ENCODE measurements around the gene GSG1L. TPM values are rescaled to one million over a fixed set of nuclear protein-coding genes. Genes with fewer than 3 reads are reported as not detected.
A peak's percentile ranks its signal among the peaks of the same experiment; 100 is the strongest.

Gene GSG1L
- total RNA-seq, 1 donor from 2014 or later, result 1.4 TPM

DNA sequence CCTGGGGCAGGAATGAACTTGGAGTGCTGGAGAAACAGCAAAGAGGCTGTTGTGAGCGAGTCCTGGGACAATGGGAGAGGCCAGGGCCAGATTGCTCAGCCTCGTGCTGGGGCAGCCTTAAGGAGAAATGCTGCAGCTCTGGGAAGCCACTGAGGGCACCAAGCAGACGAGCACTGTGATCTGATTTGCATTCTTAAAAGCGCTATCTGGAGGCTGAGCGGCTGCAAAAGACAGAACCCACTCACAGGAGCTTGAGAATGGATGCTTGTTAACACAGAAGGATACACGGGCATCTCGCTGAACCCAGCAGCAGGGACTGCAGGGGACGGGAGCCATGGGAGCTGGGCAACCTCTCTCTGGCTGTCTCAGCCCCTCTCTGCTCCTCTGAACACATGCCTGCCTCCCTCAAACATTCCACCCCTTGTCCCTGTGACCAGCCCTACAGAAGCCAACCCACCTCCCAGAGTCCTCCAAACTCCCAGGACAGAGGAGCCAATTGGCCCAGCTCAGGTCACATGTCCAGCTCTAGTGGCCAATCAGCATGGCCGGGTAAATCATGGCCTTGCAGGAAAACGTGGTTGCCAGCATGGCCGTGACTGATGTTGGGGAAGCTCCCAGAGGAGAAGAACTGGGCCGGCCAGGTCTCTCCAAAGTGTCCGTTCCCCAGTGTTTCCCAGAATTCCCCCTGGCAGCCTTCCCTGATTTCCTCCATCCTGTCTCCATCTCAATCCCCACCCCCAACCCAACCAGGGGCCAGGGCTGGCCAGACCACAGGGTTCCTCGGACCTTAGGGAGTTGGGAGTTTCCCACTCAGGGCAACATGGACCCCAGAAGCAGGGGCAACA, 60.3 kb downstream of the GSG1L start:
- Mint-ChIP-seq H3K27ac (no peak overlapping the region), H3K4me3 (no peak overlapping the region), H3K4me1 (ENCODE audit: unreplicated experiment) (peaks cover 4% of the 10 kb centered on the region), H3K36me3 (no peaks in the 10 kb centered on the region), H3K9me3 (no peaks in the 10 kb centered on the region), H3K27me3 (peaks cover 7% of the 10 kb centered on the region)
- DNase-seq (ENCODE audit: extremely low spot score, unreplicated experiment), result no peak
- TF ChIP-seq, protein P1, sequence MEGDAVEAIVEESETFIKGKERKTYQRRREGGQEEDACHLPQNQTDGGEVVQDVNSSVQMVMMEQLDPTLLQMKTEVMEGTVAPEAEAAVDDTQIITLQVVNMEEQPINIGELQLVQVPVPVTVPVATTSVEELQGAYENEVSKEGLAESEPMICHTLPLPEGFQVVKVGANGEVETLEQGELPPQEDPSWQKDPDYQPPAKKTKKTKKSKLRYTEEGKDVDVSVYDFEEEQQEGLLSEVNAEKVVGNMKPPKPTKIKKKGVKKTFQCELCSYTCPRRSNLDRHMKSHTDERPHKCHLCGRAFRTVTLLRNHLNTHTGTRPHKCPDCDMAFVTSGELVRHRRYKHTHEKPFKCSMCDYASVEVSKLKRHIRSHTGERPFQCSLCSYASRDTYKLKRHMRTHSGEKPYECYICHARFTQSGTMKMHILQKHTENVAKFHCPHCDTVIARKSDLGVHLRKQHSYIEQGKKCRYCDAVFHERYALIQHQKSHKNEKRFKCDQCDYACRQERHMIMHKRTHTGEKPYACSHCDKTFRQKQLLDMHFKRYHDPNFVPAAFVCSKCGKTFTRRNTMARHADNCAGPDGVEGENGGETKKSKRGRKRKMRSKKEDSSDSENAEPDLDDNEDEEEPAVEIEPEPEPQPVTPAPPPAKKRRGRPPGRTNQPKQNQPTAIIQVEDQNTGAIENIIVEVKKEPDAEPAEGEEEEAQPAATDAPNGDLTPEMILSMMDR (conservative IDR thresholded peaks at IDR 0.05), result no peak

DNA sequence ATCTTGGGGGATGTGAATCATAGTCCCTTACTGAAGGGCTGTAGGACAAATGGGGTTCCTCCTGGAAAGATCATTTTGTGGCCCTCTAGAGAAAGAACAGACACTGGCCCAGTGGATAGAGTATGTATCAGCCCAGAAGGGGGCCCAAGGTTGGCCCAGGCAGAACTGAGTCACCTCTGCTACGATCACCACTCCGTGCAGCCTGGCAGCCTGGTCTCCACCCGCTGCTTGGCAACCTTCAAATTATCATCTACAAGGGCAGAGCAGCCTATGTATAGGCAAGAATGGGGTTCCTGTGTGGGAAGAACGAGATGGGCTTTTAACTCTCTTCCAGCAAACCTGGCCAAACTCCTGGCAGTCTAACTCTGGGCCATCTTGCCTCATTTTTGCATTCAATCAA, 61.9 kb downstream of the GSG1L start:
- H3K27ac Mint-ChIP-seq, result peak overlapping the region; percentile 21
- TF ChIP-seq, protein P1 (conservative IDR thresholded peaks at IDR 0.05), result no peak
- H3K9me3 Mint-ChIP-seq, result no peaks in the 10 kb centered on the region
- DNase-seq (ENCODE audit: extremely low spot score, unreplicated experiment), result no peak
- H3K4me3 Mint-ChIP-seq, result no peak overlapping the region
- H3K36me3 Mint-ChIP-seq, result no peaks in the 10 kb centered on the region
- peaks cover 4% of the 10 kb centered on the region for H3K27me3 Mint-ChIP-seq
- H3K4me1 Mint-ChIP-seq (ENCODE audit: unreplicated experiment), result peaks cover 4% of the 10 kb centered on the region

DNA sequence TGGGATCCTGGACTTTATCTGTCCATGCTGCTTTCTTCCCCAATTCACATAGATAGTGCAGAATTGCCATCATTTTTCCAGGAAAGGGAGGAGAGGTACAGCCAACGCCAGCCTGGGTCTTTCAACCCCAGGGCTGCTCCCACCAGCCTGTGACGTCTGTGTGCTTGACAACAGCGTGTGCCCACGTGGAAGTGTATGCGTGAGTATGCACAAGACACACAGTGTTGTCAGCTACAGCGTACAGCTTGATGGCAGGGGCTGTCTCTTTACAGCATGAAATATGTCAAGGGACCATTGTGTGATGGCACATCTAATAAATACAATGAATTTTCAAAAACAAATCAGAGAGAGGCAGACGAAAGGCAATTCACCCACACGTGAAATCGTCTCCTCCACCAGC, 62.3 kb downstream of the GSG1L start:
- Mint-ChIP-seq H3K27ac (no peak overlapping the region), H3K4me1 (ENCODE audit: unreplicated experiment) (peaks cover 4% of the 10 kb centered on the region), H3K36me3 (peaks cover under 1% of the 10 kb centered on the region), H3K4me3 (no peak overlapping the region), H3K9me3 (peaks cover under 1% of the 10 kb centered on the region), H3K27me3 (peaks cover 4% of the 10 kb centered on the region)
- TF ChIP-seq, protein P1 (conservative IDR thresholded peaks at IDR 0.05), result no peak
- DNase-seq (ENCODE audit: extremely low spot score, unreplicated experiment), result no peak

DNA sequence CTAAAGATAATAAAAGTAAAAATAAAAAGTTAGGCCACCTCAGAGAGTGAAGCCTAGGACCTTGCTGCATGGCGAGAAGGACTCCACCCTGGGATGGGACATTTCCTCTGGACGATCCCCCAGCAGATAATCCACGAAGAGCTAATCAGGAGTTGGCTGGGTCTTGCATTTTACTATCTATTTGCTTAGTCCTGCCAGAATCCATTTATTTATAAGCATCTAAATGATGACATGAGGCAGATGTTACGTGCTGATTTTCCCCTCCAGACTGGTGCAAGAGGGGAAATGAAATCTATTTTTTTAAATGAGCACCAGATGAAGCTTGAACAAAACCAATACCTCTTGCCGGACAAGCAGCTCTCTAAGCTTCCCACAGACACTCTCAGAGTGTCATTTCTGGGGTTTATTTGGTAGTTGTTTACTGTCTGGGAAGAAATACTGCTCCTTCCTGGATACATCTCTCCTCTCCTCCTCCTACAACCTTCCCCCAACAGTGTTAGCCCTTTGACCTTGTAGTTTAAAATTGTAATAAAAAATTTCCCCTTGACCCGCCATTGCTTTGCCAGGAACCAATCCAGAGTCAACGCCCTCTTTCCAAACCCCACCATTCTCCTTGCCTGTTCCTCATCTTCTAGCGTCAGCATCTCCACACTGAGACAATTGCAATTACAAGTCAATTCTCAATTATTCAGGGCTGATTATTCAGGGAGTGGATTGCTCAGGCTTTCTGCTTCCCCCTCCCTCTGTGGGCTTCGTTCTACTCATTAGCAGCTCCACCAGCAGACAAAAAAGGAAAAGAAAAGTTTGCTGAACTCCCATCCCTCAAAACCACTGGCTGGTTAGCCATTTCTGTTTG, 63.0 kb downstream of the GSG1L start:
- H3K27ac Mint-ChIP-seq, result no peak overlapping the region
- no peak for DNase-seq (ENCODE audit: extremely low spot score, unreplicated experiment)

DNA sequence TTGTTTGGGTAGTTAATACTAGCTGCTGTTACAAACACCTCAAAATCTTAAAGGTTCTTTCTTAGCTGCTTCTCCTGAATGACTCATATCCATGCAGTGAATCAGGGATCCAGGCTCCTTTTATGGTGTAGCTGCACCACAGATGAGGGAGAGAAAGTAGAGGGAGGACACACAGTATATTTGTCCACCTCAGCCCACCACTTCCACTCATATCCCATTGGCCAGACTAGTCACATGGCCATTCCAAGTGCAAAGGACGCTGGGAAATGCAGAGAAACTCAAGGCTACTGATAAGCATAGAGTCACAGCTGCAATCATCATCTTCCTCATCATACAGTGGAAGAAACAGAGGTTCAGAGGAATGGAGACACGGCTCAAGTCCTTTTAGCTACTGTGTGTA, 63.8 kb downstream of the GSG1L start:
- Mint-ChIP-seq H3K27ac (no peak overlapping the region), H3K9me3 (peaks cover 3% of the 10 kb centered on the region), H3K4me1 (ENCODE audit: unreplicated experiment) (peaks cover 4% of the 10 kb centered on the region), H3K36me3 (peaks cover 3% of the 10 kb centered on the region), H3K4me3 (no peak overlapping the region), H3K27me3 (peaks cover 4% of the 10 kb centered on the region)
- TF ChIP-seq, protein P1 (conservative IDR thresholded peaks at IDR 0.05), result no peak
- DNase-seq (ENCODE audit: extremely low spot score, unreplicated experiment), result no peak

More for the DNA sequence above, 63.0 kb downstream of the GSG1L start:
- peaks cover 4% of the 10 kb centered on the region for H3K4me1 Mint-ChIP-seq (ENCODE audit: unreplicated experiment)
- TF ChIP-seq, protein P1 (conservative IDR thresholded peaks at IDR 0.05), result no peak
- H3K36me3 Mint-ChIP-seq, result peaks cover 3% of the 10 kb centered on the region
- H3K4me3 Mint-ChIP-seq, result no peak overlapping the region
- H3K9me3 Mint-ChIP-seq, result peaks cover 3% of the 10 kb centered on the region
- peaks cover 4% of the 10 kb centered on the region for H3K27me3 Mint-ChIP-seq
